Measurements from ENCODE around the gene SLC26A4.

Gene SLC26A4

GRCh38 chr7:107751113-107751512 lies 90.5 kb downstream of the SLC26A4 start:
- no peak for DNase-seq (ENCODE audit: low spot score)

GRCh38 chr7:107754642-107755041 lies 94.0 kb downstream of the SLC26A4 start:
- no peak for DNase-seq (ENCODE audit: low spot score)

- DNase-seq (ENCODE audit: low spot score) = no peak
These were observed 98.0 kb downstream of the SLC26A4 start for GRCh38 chr7:107758667-107759066.

GRCh38 chr7:107767391-107767790 lies 106.8 kb downstream of the SLC26A4 start:
- DNase-seq (ENCODE audit: low spot score) = no peak

All from activated CD4-positive, alpha-beta T cell treated with anti-CD3 and anti-CD28 coated beads, Interleukin-2, Interleukin-4, amounts not matched to agents 100 ng/mL and 50 ng/mL, durations not matched to agents 16 hours and 8 hours (primary cell).